H9 (cell line): ENCODE measurements around the gene PROSER3. TPM values are rescaled to one million over a fixed set of nuclear protein-coding genes. Genes with fewer than 3 reads are reported as not detected.

Experiments
- DNase-seq: peaks from one replicate; pipeline ENCODE4 v3.0.0-alpha.2; 2017
- H2AFZ ChIP-seq: one replicate; pipeline ENCODE4 v1.6.1; 2013; ENCODE audit warnings: mild to moderate bottlenecking, low read length, control low read depth, moderate library complexity
- H2AK5ac ChIP-seq: 2 replicates; pipeline ENCODE4 v1.6.1; 2013; ENCODE audit warnings: low read length, control low read depth, mixed read lengths; ENCODE audit not compliant: insufficient read length
- H2BK120ac ChIP-seq: one replicate; pipeline ENCODE4 v1.6.1; 2013; ENCODE audit warnings: low read depth, mild to moderate bottlenecking, low read length, control low read depth, inconsistent platforms; ENCODE audit not compliant: poor library complexity, severe bottlenecking
- H2BK12ac ChIP-seq: 2 replicates; pipeline ENCODE4 v1.6.1; 2013; ENCODE audit warnings: low read length, control low read depth, mixed read lengths, low read depth; ENCODE audit not compliant: insufficient read length
- H2BK15ac ChIP-seq: 2 replicates; pipeline ENCODE4 v1.6.1; 2013; ENCODE audit warnings: low read depth, low read length, control low read depth
- H2BK20ac ChIP-seq: one replicate; pipeline ENCODE4 v1.6.1; 2013; ENCODE audit warnings: low read depth, mild to moderate bottlenecking, low read length, control low read depth, inconsistent platforms; ENCODE audit not compliant: poor library complexity, severe bottlenecking
- H2BK5ac ChIP-seq: 2 replicates; pipeline ENCODE4 v1.6.1; 2013; ENCODE audit warnings: low read length, control low read depth, mixed read lengths; ENCODE audit not compliant: insufficient read length
- H3K14ac ChIP-seq: 2 replicates; pipeline ENCODE4 v1.6.1; 2013; ENCODE audit warnings: low read length, control low read depth; ENCODE audit not compliant: insufficient read depth
- H3K18ac ChIP-seq: 2 replicates; pipeline ENCODE4 v1.6.1; 2013; ENCODE audit warnings: low read depth, mild to moderate bottlenecking, mixed read lengths, low read length, control low read depth; ENCODE audit not compliant: insufficient read length
- H3K23ac ChIP-seq: 2 replicates; pipeline ENCODE4 v1.6.1; 2013; ENCODE audit warnings: low read length, control low read depth, mixed read lengths, low read depth; ENCODE audit not compliant: insufficient read length
- H3K23me2 ChIP-seq: 2 replicates; pipeline ENCODE4 v1.6.1; 2013; ENCODE audit warnings: low read depth, mild to moderate bottlenecking, mixed read lengths, low read length, control low read depth; ENCODE audit not compliant: insufficient read length, poor library complexity, severe bottlenecking
- H3K27ac ChIP-seq: 2 replicates; pipeline ENCODE4 v1.5.1; 2013; ENCODE audit warnings: low read length, control low read depth, mixed read lengths, low read depth; ENCODE audit not compliant: insufficient read length
- H3K27me3 ChIP-seq: 2 replicates; pipeline ENCODE4 v1.6.1; 2013; ENCODE audit warnings: low read length, control low read depth, inconsistent platforms; ENCODE audit not compliant: insufficient read depth
- H3K4ac ChIP-seq: 2 replicates; pipeline ENCODE4 v1.6.1; 2013; ENCODE audit warnings: low read depth, mild to moderate bottlenecking, control low read depth, inconsistent platforms, low read length, moderate library complexity
- H3K4me1 ChIP-seq: 2 replicates; pipeline ENCODE4 v1.6.1; 2013; ENCODE audit warnings: low read length, control low read depth, inconsistent platforms; ENCODE audit not compliant: insufficient read depth
- H3K4me2 ChIP-seq: 2 replicates; pipeline ENCODE4 v1.6.1; 2013; ENCODE audit warnings: low read length, control low read depth, mixed read lengths; ENCODE audit not compliant: insufficient read length, insufficient read depth
- H3K56ac ChIP-seq: 2 replicates; pipeline ENCODE4 v1.6.1; 2013; ENCODE audit warnings: low read depth, mild to moderate bottlenecking, mixed read lengths, low read length, control low read depth; ENCODE audit not compliant: insufficient read length
- H3K79me1 ChIP-seq: 2 replicates; pipeline ENCODE4 v1.6.1; 2013; ENCODE audit warnings: low read depth, mild to moderate bottlenecking, moderate library complexity, low read length, control low read depth, inconsistent platforms; ENCODE audit not compliant: insufficient read depth, poor library complexity, severe bottlenecking
- H3K79me2 ChIP-seq: 2 replicates; pipeline ENCODE4 v1.6.1; 2013; ENCODE audit warnings: low read length, control low read depth, inconsistent platforms; ENCODE audit not compliant: insufficient read depth
- H3K9ac ChIP-seq: 2 replicates; pipeline ENCODE4 v1.6.1; 2013; ENCODE audit warnings: low read length, control low read depth, mixed read lengths; ENCODE audit not compliant: insufficient read length; ENCODE audit errors: extremely low read depth
- H3K9me3 ChIP-seq: one replicate; pipeline ENCODE4 v1.6.1; 2013; ENCODE audit warnings: low read depth, low read length, inconsistent platforms; ENCODE audit not compliant: control insufficient read depth
- H3T11ph ChIP-seq: one replicate; pipeline ENCODE4 v1.6.1; 2013; ENCODE audit warnings: mild to moderate bottlenecking, low read length, control low read depth, inconsistent platforms
- H4K20me1 ChIP-seq: one replicate; pipeline ENCODE4 v1.6.1; 2013; ENCODE audit not compliant: control insufficient read depth, insufficient read length, insufficient read depth
- H4K5ac ChIP-seq: 2 replicates; pipeline ENCODE4 v1.6.1; 2013; ENCODE audit warnings: low read depth, mild to moderate bottlenecking, mixed read lengths, low read length, control low read depth; ENCODE audit not compliant: insufficient read length
- H4K8ac ChIP-seq: replicated peaks from 2 replicates; pipeline ENCODE4 v1.6.1; 2013; ENCODE audit warnings: low read length, control low read depth, mixed read lengths, low read depth; ENCODE audit not compliant: insufficient read length
- H4K91ac ChIP-seq: 2 replicates; pipeline ENCODE4 v1.6.1; 2013; ENCODE audit warnings: low read depth, mild to moderate bottlenecking, moderate library complexity, mixed read lengths, low read length, control low read depth; ENCODE audit not compliant: insufficient read length
- H3K27ac Mint-ChIP-seq, 3 experiments: 2 replicates in 2 of 3; 3 replicates in 1 of 3; pipeline ENCODE4 v1.8.0; 2020 to 2021; ENCODE audit warnings: mixed read lengths in 3 of 3, mild to moderate bottlenecking in 1 of 3, moderate library complexity in 1 of 3
- H3K27me3 Mint-ChIP-seq: 2 replicates; pipeline ENCODE4 v1.8.0; 2021; ENCODE audit warnings: low read depth, mild to moderate bottlenecking, moderate library complexity, mixed read lengths
- H3K36me3 Mint-ChIP-seq, 3 experiments: 2 replicates in 2 of 3; 3 replicates in 1 of 3; pipeline ENCODE4 v1.8.0; 2020 to 2021; ENCODE audit warnings: low read depth in 3 of 3, mixed read lengths in 3 of 3; ENCODE audit not compliant: insufficient read depth in 1 of 3
- H3K4me1 Mint-ChIP-seq, 2 experiments: 2 replicates each; pipeline ENCODE4 v1.8.0; 2020; ENCODE audit warnings: mixed read lengths in 2 of 2
- H3K4me3 Mint-ChIP-seq, 2 experiments: 2 replicates in 1 of 2; 3 replicates in 1 of 2; pipeline ENCODE4 v1.8.0; 2020 to 2021; ENCODE audit warnings: mild to moderate bottlenecking in 2 of 2, mixed read lengths in 2 of 2, moderate library complexity in 1 of 2
- H3K9me3 Mint-ChIP-seq, 2 experiments: 2 replicates in 1 of 2; 3 replicates in 1 of 2; pipeline ENCODE4 v1.8.0; 2020; ENCODE audit warnings: mild to moderate bottlenecking in 2 of 2, mixed read lengths in 2 of 2, moderate library complexity in 1 of 2
- WGBS: extraction: QIAGEN DNeasy Blood & Tissue Kit; methylation state at CpG from one replicate; pipeline ENCODE4 v1.1.7; 2013; ENCODE audit warnings: missing lambda C conversion rate, low lambda C conversion rate, mixed read lengths; ENCODE audit not compliant: insufficient read length; ENCODE audit errors: extremely low coverage; 5-methylcytosine and 5-hydroxymethylcytosine counted together
- total RNA-seq: library from RNA; stranded (reverse); gene quantifications from 2 replicates; pipeline ENCODE4 v1.2.1, GENCODE V29; 2021
- TF ChIP-seq, protein P1 (sequence below): fragments of 200-600 bp; sonication (generic); conservative IDR thresholded peaks from 3 replicates; pipeline ENCODE4 v1.8.0; 2021; ENCODE audit warnings: antibody characterized with exemption, mild to moderate bottlenecking

PROSER3 gene
- total RNA-seq, 1 experiment from 2014 or later, result 29.1 TPM

DNA sequence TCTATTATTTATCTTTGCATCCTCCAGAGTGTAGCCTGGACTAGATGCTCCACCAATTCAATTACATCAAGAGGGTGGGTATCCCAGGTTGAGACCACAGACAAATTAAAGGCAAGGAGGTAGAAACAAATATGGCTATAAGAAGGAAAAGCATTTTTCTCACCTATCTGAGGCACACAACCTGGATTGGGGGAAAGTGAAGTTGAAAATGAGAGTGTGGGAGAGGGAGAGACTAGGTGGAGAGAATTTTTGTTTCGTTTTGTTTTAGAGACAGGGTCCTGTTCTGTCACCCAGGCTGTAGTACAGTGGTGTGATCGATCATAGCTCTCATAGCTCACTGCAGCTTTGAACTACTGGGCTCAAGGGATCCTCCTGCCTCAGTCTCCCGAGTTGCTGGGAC, 60.5 kb downstream of the PROSER3 start:
- Histone ChIP-seq H3K27ac (no peak overlapping the region), H2BK12ac (no peak overlapping the region), H4K8ac (no peak overlapping the region), H3K4ac (no peak overlapping the region), H3K23me2 (no peaks in the 10 kb centered on the region), H4K5ac (no peak overlapping the region), H3K14ac (no peak overlapping the region), H3K9ac (no peak overlapping the region), H3K79me2 (no peaks in the 10 kb centered on the region), H2AK5ac (no peak overlapping the region), H3K18ac (no peak overlapping the region), H3K4me2 (no peak overlapping the region), H3K79me1 (no peaks in the 10 kb centered on the region), H3K56ac (no peak overlapping the region), H4K20me1 (no peaks in the 10 kb centered on the region), H2AFZ (no peak overlapping the region), H2BK20ac (no peak overlapping the region), H3K4me1 (peaks cover 3% of the 10 kb centered on the region; the same call in 1 of the 2 replicates), H3K9me3 (no peaks in the 10 kb centered on the region), H2BK15ac (no peak overlapping the region), H3T11ph (no peak overlapping the region), H4K91ac (no peak overlapping the region), H2BK120ac (no peak overlapping the region), H2BK5ac (no peak overlapping the region), H3K23ac (no peak overlapping the region), H3K27me3 (no peaks in the 10 kb centered on the region)
- Mint-ChIP-seq H3K27ac (no peak overlapping the region), H3K4me1 (peaks cover 13 to 18% of the 10 kb centered on the region in 2 experiments), H3K27me3 (peaks cover 7% of the 10 kb centered on the region), H3K9me3 (peaks cover under 1 to 2% of the 10 kb centered on the region in 2 experiments; a peak in 2 of 5 replicates), H3K36me3 (no peaks in the 10 kb centered on the region), H3K4me3 (no peak overlapping the region)
- no peak for DNase-seq
- no CpG with 5 or more reads among the region's 3 CpGs for WGBS
- TF ChIP-seq, protein P1, sequence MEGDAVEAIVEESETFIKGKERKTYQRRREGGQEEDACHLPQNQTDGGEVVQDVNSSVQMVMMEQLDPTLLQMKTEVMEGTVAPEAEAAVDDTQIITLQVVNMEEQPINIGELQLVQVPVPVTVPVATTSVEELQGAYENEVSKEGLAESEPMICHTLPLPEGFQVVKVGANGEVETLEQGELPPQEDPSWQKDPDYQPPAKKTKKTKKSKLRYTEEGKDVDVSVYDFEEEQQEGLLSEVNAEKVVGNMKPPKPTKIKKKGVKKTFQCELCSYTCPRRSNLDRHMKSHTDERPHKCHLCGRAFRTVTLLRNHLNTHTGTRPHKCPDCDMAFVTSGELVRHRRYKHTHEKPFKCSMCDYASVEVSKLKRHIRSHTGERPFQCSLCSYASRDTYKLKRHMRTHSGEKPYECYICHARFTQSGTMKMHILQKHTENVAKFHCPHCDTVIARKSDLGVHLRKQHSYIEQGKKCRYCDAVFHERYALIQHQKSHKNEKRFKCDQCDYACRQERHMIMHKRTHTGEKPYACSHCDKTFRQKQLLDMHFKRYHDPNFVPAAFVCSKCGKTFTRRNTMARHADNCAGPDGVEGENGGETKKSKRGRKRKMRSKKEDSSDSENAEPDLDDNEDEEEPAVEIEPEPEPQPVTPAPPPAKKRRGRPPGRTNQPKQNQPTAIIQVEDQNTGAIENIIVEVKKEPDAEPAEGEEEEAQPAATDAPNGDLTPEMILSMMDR, result no peak

Other genes with a start within 250 kb of the PROSER3 start
- gene DMKN, start 244.5 kb upstream of the PROSER3 start, total RNA-seq, result 267 and 278 TPM in 2 replicates
- gene SBSN, start 229.9 kb upstream of the PROSER3 start, total RNA-seq, result 0.15 and 0.24 TPM in 2 replicates
- gene GAPDHS, start 224.7 kb upstream of the PROSER3 start, total RNA-seq, result not detected in 2 replicates
- 125 and 128 TPM in 2 replicates for gene TMEM147, start 212.6 kb upstream of the PROSER3 start, total RNA-seq
- 0.24 and 0.88 TPM in 2 replicates for gene ATP4A, start 194.5 kb upstream of the PROSER3 start, total RNA-seq
- not detected in 2 replicates for gene PMIS2, start 172.0 kb upstream of the PROSER3 start, total RNA-seq
- gene HAUS5, start 145.4 kb upstream of the PROSER3 start, total RNA-seq, result 32.8 and 32.9 TPM in 2 replicates
- gene RBM42, start 129.1 kb upstream of the PROSER3 start, total RNA-seq, result 83.3 and 85.8 TPM in 2 replicates
- gene ETV2, start 116.4 kb upstream of the PROSER3 start, total RNA-seq, result 1.5 and 1.9 TPM in 2 replicates
- gene COX6B1, start 109.9 kb upstream of the PROSER3 start, total RNA-seq, result 422 and 432 TPM in 2 replicates
- 3.0 and 4.3 TPM in 2 replicates for gene UPK1A, start 91.7 kb upstream of the PROSER3 start, total RNA-seq
- 0.13 TPM in 1 of 2 replicates, not detected in the other for gene ZBTB32, start 53.6 kb upstream of the PROSER3 start, total RNA-seq
- 47.7 and 50.5 TPM in 2 replicates for gene KMT2B, start 40.2 kb upstream of the PROSER3 start, total RNA-seq
- 2.9 and 3.2 TPM in 2 replicates for gene IGFLR1, start 15.7 kb upstream of the PROSER3 start, total RNA-seq
- 16.8 and 19.2 TPM in 2 replicates for gene U2AF1L4, start 12.8 kb upstream of the PROSER3 start, total RNA-seq
- 69.7 and 77.7 TPM in 2 replicates for gene PSENEN, start 12.5 kb upstream of the PROSER3 start, total RNA-seq
- gene LIN37, start 9.6 kb upstream of the PROSER3 start, total RNA-seq, result 4.7 and 5.9 TPM in 2 replicates
- 0.37 TPM in 2 replicates for gene HSPB6, start 1.1 kb upstream of the PROSER3 start, total RNA-seq
- 18.7 and 19.5 TPM in 2 replicates for gene ARHGAP33, start 17.4 kb downstream of the PROSER3 start, total RNA-seq
- gene PRODH2, start 54.7 kb downstream of the PROSER3 start, total RNA-seq, result not detected in 2 replicates
- gene NPHS1, start 94.3 kb downstream of the PROSER3 start, total RNA-seq, result 0.83 and 1.1 TPM in 2 replicates
- gene KIRREL2, start 98.7 kb downstream of the PROSER3 start, total RNA-seq, result 3.1 and 3.6 TPM in 2 replicates
- 29.9 and 36.9 TPM in 2 replicates for gene APLP1, start 110.4 kb downstream of the PROSER3 start, total RNA-seq
- gene NFKBID, start 142.4 kb downstream of the PROSER3 start, total RNA-seq, result 18.4 and 18.8 TPM in 2 replicates
- gene HCST, start 144.4 kb downstream of the PROSER3 start, total RNA-seq, result 0.68 and 1.8 TPM in 2 replicates
- not detected in 2 replicates for gene TYROBP, start 150.1 kb downstream of the PROSER3 start, total RNA-seq
- 18.4 and 20.5 TPM in 2 replicates for gene LRFN3, start 178.2 kb downstream of the PROSER3 start, total RNA-seq
- gene SDHAF1, start 237.0 kb downstream of the PROSER3 start, total RNA-seq, result 14.7 and 16.0 TPM in 2 replicates